A673 (cell line): ENCODE measurements around the gene NUDT3.

Source experiments
- EZH2 ChIP-seq: fragments of 200-600 bp; sonication (generic); IDR thresholded peaks from 2 replicates; pipeline ENCODE4 v1.6.1; 2017; ENCODE audit warnings: borderline replicate concordance, low read depth, mild to moderate bottlenecking, mixed read lengths, antibody characterized with exemption, low read length; ENCODE audit not compliant: poor library complexity, severe bottlenecking
- TF ChIP-seq, protein P1 (sequence below): fragments of 300-800, 200-600 bp; sonication (generic); conservative IDR thresholded peaks from 2 replicates; pipeline ENCODE4 v1.5.1; 2017; ENCODE audit warnings: low read depth, mild to moderate bottlenecking, antibody characterized with exemption, low read length, moderate library complexity, mixed read lengths

DNA sequence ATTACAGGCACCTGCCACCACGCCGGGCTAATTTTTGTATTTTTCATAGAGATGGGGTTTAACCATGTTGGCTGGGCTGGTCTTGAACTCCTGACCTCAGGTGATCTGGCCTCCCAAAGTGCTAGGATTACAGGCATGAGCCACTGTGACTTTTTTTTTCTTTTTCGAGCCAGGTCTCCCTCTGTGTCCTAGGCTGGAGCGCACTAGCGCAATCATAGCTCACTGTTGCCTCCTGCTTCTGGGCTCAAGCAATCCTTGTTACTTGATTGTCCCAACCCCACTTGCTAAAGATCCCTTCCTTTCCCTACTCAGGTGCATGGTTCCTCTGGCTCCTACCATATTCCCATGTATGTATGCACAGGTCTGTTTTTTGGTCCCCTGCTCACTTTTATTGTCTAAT, 116.3 kb downstream of the NUDT3 start:
- TF ChIP-seq, protein P1, sequence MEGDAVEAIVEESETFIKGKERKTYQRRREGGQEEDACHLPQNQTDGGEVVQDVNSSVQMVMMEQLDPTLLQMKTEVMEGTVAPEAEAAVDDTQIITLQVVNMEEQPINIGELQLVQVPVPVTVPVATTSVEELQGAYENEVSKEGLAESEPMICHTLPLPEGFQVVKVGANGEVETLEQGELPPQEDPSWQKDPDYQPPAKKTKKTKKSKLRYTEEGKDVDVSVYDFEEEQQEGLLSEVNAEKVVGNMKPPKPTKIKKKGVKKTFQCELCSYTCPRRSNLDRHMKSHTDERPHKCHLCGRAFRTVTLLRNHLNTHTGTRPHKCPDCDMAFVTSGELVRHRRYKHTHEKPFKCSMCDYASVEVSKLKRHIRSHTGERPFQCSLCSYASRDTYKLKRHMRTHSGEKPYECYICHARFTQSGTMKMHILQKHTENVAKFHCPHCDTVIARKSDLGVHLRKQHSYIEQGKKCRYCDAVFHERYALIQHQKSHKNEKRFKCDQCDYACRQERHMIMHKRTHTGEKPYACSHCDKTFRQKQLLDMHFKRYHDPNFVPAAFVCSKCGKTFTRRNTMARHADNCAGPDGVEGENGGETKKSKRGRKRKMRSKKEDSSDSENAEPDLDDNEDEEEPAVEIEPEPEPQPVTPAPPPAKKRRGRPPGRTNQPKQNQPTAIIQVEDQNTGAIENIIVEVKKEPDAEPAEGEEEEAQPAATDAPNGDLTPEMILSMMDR: no peak
- TF ChIP-seq EZH2: no peak
